Activated CD8-positive, alpha-beta T cell treated with anti-CD3 and anti-CD28 coated beads for 36 hours (primary cell): ENCODE measurements around the gene PAPOLB. TPM values are rescaled to one million over a fixed set of nuclear protein-coding genes. Genes with fewer than 3 reads are reported as not detected.

Experiments used
- ATAC-seq: fragments of 200-7000 bp; cut with Tn5 transposase; one replicate; pipeline ENCODE4 v1.10.0; 2021; ENCODE audit warnings: mild to moderate bottlenecking, moderate library complexity
- CTCF ChIA-PET: fragments of 350-600 bp; sonication (Branson Sonifier 250); formaldehyde crosslinking; loops from one replicate; lab custom pipeline; 2021; ENCODE audit warnings: antibody characterized with exemption; lab: Charles Lee
- POLR2A ChIA-PET: fragments of 350-600 bp; sonication (Branson Sonifier 250); formaldehyde crosslinking; loops from one replicate; lab custom pipeline; 2021; ENCODE audit warnings: antibody characterized with exemption; lab: Charles Lee
- DNase-seq: peaks from one replicate; pipeline ENCODE4 v3.0.0-alpha.2; 2020
- H3K27ac Mint-ChIP-seq: one replicate; pipeline ENCODE4 v1.8.0; 2021; ENCODE audit warnings: mild to moderate bottlenecking, mixed read lengths
- H3K27me3 Mint-ChIP-seq: one replicate; pipeline ENCODE4 v1.8.0; 2021; ENCODE audit warnings: mixed read lengths
- H3K36me3 Mint-ChIP-seq: one replicate; pipeline ENCODE4 v1.8.0; 2021; ENCODE audit warnings: low read depth, mixed read lengths
- H3K4me1 Mint-ChIP-seq: one replicate; pipeline ENCODE4 v1.8.0; 2021; ENCODE audit warnings: low read depth, mixed read lengths
- H3K4me3 Mint-ChIP-seq: one replicate; pipeline ENCODE4 v1.8.0; 2021; ENCODE audit warnings: mild to moderate bottlenecking, moderate library complexity, mixed read lengths
- H3K9me3 Mint-ChIP-seq: one replicate; pipeline ENCODE4 v1.8.0; 2021; ENCODE audit warnings: mixed read lengths
- CTCF ChIP-seq: fragments of 200-600 bp; IDR thresholded peaks from one replicate; pipeline ENCODE4 v1.8.0; 2022; ENCODE audit warnings: antibody characterized with exemption, mild to moderate bottlenecking
- intact Hi-C: fragments of 100-400 bp; cut with micrococcal nuclease; formaldehyde crosslinking; loops from one replicate; pipeline ENCODE4 v1.10.0; 2022
- total RNA-seq, 2 experiments: library from RNA; stranded (reverse); gene quantifications; one replicate each; pipeline ENCODE4 v1.2.3, GENCODE V29; 2021

The PAPOLB gene
- total RNA-seq, 2 experiments from 2014 or later, result not detected

GRCh38 chr7:4814433-4814832 is 47.4 kb downstream of the PAPOLB start:
- DNase-seq (no peak), ATAC-seq (no peak)
- ChIA-PET POLR2A (no interaction called here), CTCF (interaction anchor here (1.0 kb wide), 1 partner anchor 20 kb away, joined by 3 read pairs; no protein-coding TSS in a partner anchor)
- intact Hi-C loops, result no loop called here
- no peak for TF ChIP-seq CTCF
- Mint-ChIP-seq H3K27me3 (peaks cover 11% of the 10 kb centered on the region), H3K4me1 (peaks cover 2% of the 10 kb centered on the region), H3K36me3 (no peaks in the 10 kb centered on the region), H3K9me3 (no peaks in the 10 kb centered on the region), H3K4me3 (no peak overlapping the region), H3K27ac (no peak overlapping the region)

- POLR2A ChIA-PET, result no interaction called here
- DNase-seq (no peak), ATAC-seq (no peak)
- intact Hi-C loops, result no loop called here
- H3K27me3 Mint-ChIP-seq, result peaks cover 11% of the 10 kb centered on the region
- no peak overlapping the region for H3K4me3 Mint-ChIP-seq
- H3K9me3 Mint-ChIP-seq, result no peaks in the 10 kb centered on the region
- H3K4me1 Mint-ChIP-seq, result peaks cover 5% of the 10 kb centered on the region
- H3K27ac Mint-ChIP-seq, result no peak overlapping the region
- no peaks in the 10 kb centered on the region for H3K36me3 Mint-ChIP-seq
- no peak for TF ChIP-seq CTCF
- CTCF ChIA-PET, result interaction anchor here (0.8 to 1.6 kb wide), 5 partner anchors 11 to 74 kb away, joined by 3 to 5 read pairs (median 4); partner anchors contain the start of gene RADIL
Measured at GRCh38 chr7:4809666-4810065, 52.2 kb downstream of the PAPOLB start.

GRCh38 chr7:4809091-4809591 is 52.7 kb downstream of the PAPOLB start:
- peak; percentile 68 for ATAC-seq
- no peak overlapping the region for H3K27ac Mint-ChIP-seq
- intact Hi-C loops, result no loop called here
- CTCF ChIA-PET, result interaction anchor here (0.8 to 1.6 kb wide), 6 partner anchors 11 to 74 kb away, joined by 3 to 6 read pairs (median 4); partner anchors contain the start of gene RADIL
- H3K27me3 Mint-ChIP-seq, result peaks cover 9% of the 10 kb centered on the region
- no peaks in the 10 kb centered on the region for H3K9me3 Mint-ChIP-seq
- H3K36me3 Mint-ChIP-seq, result no peaks in the 10 kb centered on the region
- peak overlapping the region; percentile 54 for H3K4me3 Mint-ChIP-seq
- peak; percentile 60 for DNase-seq
- TF ChIP-seq CTCF, result no peak
- H3K4me1 Mint-ChIP-seq, result peaks cover 5% of the 10 kb centered on the region
- POLR2A ChIA-PET, result no interaction called here

- H3K36me3 Mint-ChIP-seq, result no peaks in the 10 kb centered on the region
- no peak overlapping the region for H3K27ac Mint-ChIP-seq
- no peak for ATAC-seq
- no peak for DNase-seq
- no peak for TF ChIP-seq CTCF
- CTCF ChIA-PET, result interaction anchor here (0.8 to 1.6 kb wide), 3 partner anchors 10 to 17 kb away, joined by 3 to 6 read pairs (median 4); no protein-coding TSS in a partner anchor
- POLR2A ChIA-PET, result no interaction called here
- H3K27me3 Mint-ChIP-seq, result peaks cover 7% of the 10 kb centered on the region
- H3K9me3 Mint-ChIP-seq, result no peaks in the 10 kb centered on the region
- peaks cover 5% of the 10 kb centered on the region for H3K4me1 Mint-ChIP-seq
- intact Hi-C loops, result no loop called here
- no peak overlapping the region for H3K4me3 Mint-ChIP-seq
Measured at GRCh38 chr7:4808565-4808964, 53.3 kb downstream of the PAPOLB start.

- Mint-ChIP-seq H3K4me3 (no peak overlapping the region), H3K36me3 (no peaks in the 10 kb centered on the region), H3K27ac (no peak overlapping the region), H3K9me3 (no peaks in the 10 kb centered on the region), H3K4me1 (peaks cover 5% of the 10 kb centered on the region), H3K27me3 (peaks cover 3% of the 10 kb centered on the region)
- DNase-seq (no peak), ATAC-seq (no peak)
- no peak for TF ChIP-seq CTCF
- ChIA-PET CTCF (interaction anchor here (0.8 to 1.6 kb wide), 3 partner anchors 9 to 16 kb away, joined by 3 to 6 read pairs (median 4); no protein-coding TSS in a partner anchor), POLR2A (no interaction called here)
- intact Hi-C loops, result no loop called here
Measured at GRCh38 chr7:4808026-4808425, 53.8 kb downstream of the PAPOLB start.
